GM19351 (cell line): ENCODE measurements around the gene LIPE.
A peak's percentile ranks its signal among the peaks of the same experiment; 100 is the strongest.

Experiments used
- ATAC-seq: cut with Tn5 transposase; IDR thresholded peaks from one replicate; pipeline ENCODE4 v1.9.1; 2021; ENCODE audit warnings: mild to moderate bottlenecking, moderate library complexity; ENCODE audit not compliant: unreplicated experiment

Gene LIPE

GRCh38 chr19:42412661-42413076, 14.5 kb downstream of the LIPE start:
- ATAC-seq: no peak

GRCh38 chr19:42412227-42412626, 15.0 kb downstream of the LIPE start:
- no peak for ATAC-seq

- ATAC-seq: no peak
Observed at GRCh38 chr19:42411581-42412178, 15.5 kb downstream of the LIPE start.

GRCh38 chr19:42410371-42410770, 16.8 kb downstream of the LIPE start:
- no peak for ATAC-seq

GRCh38 chr19:42409477-42409876, 17.7 kb downstream of the LIPE start:
- no peak for ATAC-seq

GRCh38 chr19:42407816-42408175, 19.4 kb downstream of the LIPE start:
- no peak for ATAC-seq

GRCh38 chr19:42407085-42407815, 19.9 kb downstream of the LIPE start:
- ATAC-seq: no peak

- ATAC-seq: no peak
Observed at GRCh38 chr19:42406111-42406510, 21.1 kb downstream of the LIPE start.

- ATAC-seq: no peak
Observed at GRCh38 chr19:42403586-42403985, 23.6 kb downstream of the LIPE start.

GRCh38 chr19:42402376-42403116, 24.6 kb downstream of the LIPE start:
- no peak for ATAC-seq

GRCh38 chr19:42401365-42402303, 25.6 kb downstream of the LIPE start:
- ATAC-seq: no peak

GRCh38 chr19:42400404-42400803, 26.8 kb downstream of the LIPE start:
- ATAC-seq: no peak

GRCh38 chr19:42397263-42398166, 29.7 kb downstream of the LIPE start:
- ATAC-seq: no peak

- ATAC-seq: peak; percentile 96
Observed at GRCh38 chr19:42396381-42397262, 30.6 kb downstream of the LIPE start.

- ATAC-seq: no peak
Observed at GRCh38 chr19:42394751-42395150, 32.4 kb downstream of the LIPE start.

- ATAC-seq: no peak
Observed at GRCh38 chr19:42392165-42392564, 35.0 kb downstream of the LIPE start.

- ATAC-seq: no peak
Observed at GRCh38 chr19:42389899-42390298, 37.3 kb downstream of the LIPE start, which contains the start of gene CNFN. TSS of gene CNFN (minus strand) at chr19:42390297. CDS start at chr19:42389037, 1,260 bp downstream.

- ATAC-seq: no peak
Observed at GRCh38 chr19:42388851-42389489, 38.2 kb downstream of the LIPE start.
